Measurements from ENCODE around the gene HEXB.

Gene HEXB

DNA sequence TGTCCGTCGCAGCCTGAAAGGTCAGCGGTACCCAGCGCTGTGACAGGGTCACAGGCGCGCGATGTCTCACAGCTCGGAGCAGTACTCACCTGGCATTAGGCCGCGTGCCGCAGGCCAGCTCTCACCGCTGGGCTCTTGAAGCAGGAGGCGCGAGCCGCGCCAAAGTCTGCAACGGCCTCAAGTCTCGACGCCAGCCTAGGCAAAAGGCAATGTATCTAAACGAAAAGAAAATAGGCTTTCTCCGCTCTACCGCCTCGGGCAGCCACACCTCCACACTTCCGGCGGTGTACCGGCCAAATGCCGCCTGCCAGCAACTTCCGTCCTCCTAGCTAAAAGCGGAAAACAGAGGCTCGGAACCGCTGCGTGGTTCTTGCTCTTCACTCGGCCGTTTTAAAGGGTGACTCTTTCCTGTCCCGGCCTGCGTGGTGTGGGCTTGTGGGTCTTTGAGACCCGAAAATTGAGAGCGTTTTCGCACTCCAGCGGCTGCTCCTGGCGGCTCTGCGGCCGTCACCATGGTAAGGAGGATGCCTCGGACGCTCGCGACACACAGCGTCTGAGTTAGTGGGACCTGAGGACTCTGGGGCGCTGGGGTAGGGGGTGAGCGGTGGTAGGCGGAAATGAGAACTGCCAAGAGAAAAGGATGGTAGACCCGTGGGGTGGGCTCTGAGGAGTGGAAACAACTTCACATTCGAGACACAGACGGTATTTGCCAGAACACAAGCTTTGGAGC lies 82.0 kb downstream of the HEXB start, which contains the start of the genes GFM2 and NSA2:
GFM2 (minus strand) TSS at position 269 of the 730 bp plus-strand sequence. CDS start 3,375 bp downstream, outside the sequence.
NSA2 (plus strand) TSS at position 401 of the 730 bp plus-strand sequence; CDS start at position 513, 112 bp downstream.
- TF ChIP-seq CTCF (IDR thresholded peaks at IDR 0.05; ENCODE audit: extremely low read depth, insufficient read depth, missing control alignments): no peak

GRCh38 chr5:74767579-74767913 lies 82.5 kb downstream of the HEXB start:
- DNase-seq (ENCODE audit: low spot score): peak; percentile 20
- in situ Hi-C loops (cut with MboI; ENCODE audit: low pct_unique_long_range_greater_than_20kb, low sequenced_read_pairs, unreplicated experiment): loop anchor here (25.0 kb wide), 1 partner anchor 145 kb away; no protein-coding TSS in a partner anchor
- TF ChIP-seq CTCF (IDR thresholded peaks at IDR 0.05; ENCODE audit: extremely low read depth, insufficient read depth, missing control alignments): no peak

More for the DNA sequence above, 82.0 kb downstream of the HEXB start, which contains the start of the genes GFM2 and NSA2:
- peak; percentile 77 for DNase-seq (ENCODE audit: low spot score)
- in situ Hi-C loops (cut with MboI; ENCODE audit: low pct_unique_long_range_greater_than_20kb, low sequenced_read_pairs, unreplicated experiment): loop anchor here (25.0 kb wide), 1 partner anchor 145 kb away; no protein-coding TSS in a partner anchor
